GM23338 (cell line): ENCODE measurements around the gene ITGA7. TPM values are rescaled to one million over a fixed set of nuclear protein-coding genes. Genes with fewer than 3 reads are reported as not detected.

ENCODE experiments used
- ATAC-seq: fragments of 200-7000 bp; cut with Tn5 transposase; 3 replicates; pipeline ENCODE4 v1.9.1; 2020
- DNase-seq: peaks from one replicate; pipeline ENCODE4 v3.0.0-alpha.2; 2015; ENCODE audit warnings: low spot score
- H2AFZ ChIP-seq: fragments of 200-600 bp; sonication (generic); 2 replicates; pipeline ENCODE4 v1.8.0; 2016; ENCODE audit warnings: antibody characterized with exemption, mild to moderate bottlenecking, moderate library complexity
- H3F3A ChIP-seq: fragments of 200-600 bp; sonication (generic); replicated peaks from 2 replicates; pipeline ENCODE4 v1.8.0; 2017; ENCODE audit warnings: antibody characterized with exemption, mixed run types, low read depth
- H3K27ac ChIP-seq: fragments of 200-600 bp; sonication (generic); 2 replicates; pipeline ENCODE4 v1.6.1; 2016; ENCODE audit warnings: low read depth
- H3K27me3 ChIP-seq: fragments of 200-600 bp; sonication (generic); 2 replicates; pipeline ENCODE4 v1.8.0; 2016; ENCODE audit warnings: mild to moderate bottlenecking, mixed run types, moderate library complexity; ENCODE audit not compliant: insufficient read depth
- H3K36me3 ChIP-seq: fragments of 200-600 bp; sonication (generic); 2 replicates; pipeline ENCODE4 v1.8.0; 2016; ENCODE audit warnings: mild to moderate bottlenecking; ENCODE audit not compliant: insufficient read depth
- H3K4me1 ChIP-seq: fragments of 200-600 bp; sonication (generic); 2 replicates; pipeline ENCODE4 v1.8.0; 2016; ENCODE audit warnings: mild to moderate bottlenecking, moderate library complexity; ENCODE audit not compliant: insufficient read depth
- H3K4me2 ChIP-seq: fragments of 200-600 bp; sonication (generic); 2 replicates; pipeline ENCODE4 v1.7.1; 2017; ENCODE audit warnings: mixed run types
- H3K4me3 ChIP-seq: fragments of 200-600 bp; sonication (generic); 2 replicates; pipeline ENCODE4 v1.6.1; 2016; ENCODE audit warnings: mixed run types
- H3K79me2 ChIP-seq: fragments of 200-600 bp; sonication (generic); replicated peaks from 2 replicates; pipeline ENCODE4 v1.8.0; 2017; ENCODE audit warnings: mild to moderate bottlenecking; ENCODE audit not compliant: insufficient read depth
- H3K9me2 ChIP-seq: fragments of 200-600 bp; sonication (generic); 2 replicates; pipeline ENCODE4 v1.8.0; 2017; ENCODE audit not compliant: insufficient read depth
- H4K20me1 ChIP-seq: fragments of 200-600 bp; sonication (generic); replicated peaks from 2 replicates; pipeline ENCODE4 v1.8.0; 2017; ENCODE audit warnings: mild to moderate bottlenecking; ENCODE audit not compliant: insufficient read depth
- H3K27ac Mint-ChIP-seq: 2 replicates; pipeline ENCODE4 v1.8.0; 2020; ENCODE audit warnings: inconsistent platforms, mild to moderate bottlenecking, moderate library complexity, mixed read lengths
- H3K27me3 Mint-ChIP-seq: 3 replicates; pipeline ENCODE4 v1.8.0; 2022; ENCODE audit warnings: low read depth, mild to moderate bottlenecking, moderate library complexity, mixed read lengths, inconsistent platforms; ENCODE audit not compliant: insufficient read depth, poor library complexity
- H3K36me3 Mint-ChIP-seq: 3 replicates; pipeline ENCODE4 v1.8.0; 2021; ENCODE audit warnings: low read depth, mild to moderate bottlenecking, inconsistent platforms, moderate library complexity, mixed read lengths
- H3K4me1 Mint-ChIP-seq: 3 replicates; pipeline ENCODE4 v1.8.0; 2020; ENCODE audit warnings: mild to moderate bottlenecking, inconsistent platforms, mixed read lengths
- H3K4me3 Mint-ChIP-seq: 3 replicates; pipeline ENCODE4 v1.8.0; 2021; ENCODE audit warnings: moderate library complexity, mild to moderate bottlenecking, inconsistent platforms, mixed read lengths
- H3K9me3 Mint-ChIP-seq: 3 replicates; pipeline ENCODE4 v1.8.0; 2020; ENCODE audit warnings: moderate library complexity, mild to moderate bottlenecking, inconsistent platforms, mixed read lengths
- CREB1 ChIP-seq: fragments of 250-450 bp; sonication (Bioruptor Pico); IDR thresholded peaks from 2 replicates; pipeline ENCODE4 v1.5.0; 2020; ENCODE audit warnings: low read depth, mild to moderate bottlenecking, moderate library complexity
- EZH2 ChIP-seq: fragments of 200-600 bp; sonication (generic); IDR thresholded peaks from one replicate; pipeline ENCODE4 v1.8.0; 2017; ENCODE audit warnings: antibody characterized with exemption, mild to moderate bottlenecking, low read depth; ENCODE audit not compliant: unreplicated experiment
- EZH2phosphoT487 ChIP-seq: fragments of 200-600 bp; sonication (generic); IDR thresholded peaks from one replicate; pipeline ENCODE4 v1.8.1; 2018; ENCODE audit warnings: antibody characterized with exemption; ENCODE audit not compliant: unreplicated experiment
- JUNB ChIP-seq: IDR thresholded peaks from one replicate; pipeline ENCODE4 v1.6.1; 2016; ENCODE audit warnings: antibody characterized with exemption; ENCODE audit not compliant: unreplicated experiment
- NANOG ChIP-seq: IDR thresholded peaks from 2 replicates; pipeline ENCODE4 v1.6.1; 2016; ENCODE audit warnings: antibody characterized with exemption, borderline replicate concordance
- POLR2AphosphoS5 ChIP-seq: IDR thresholded peaks from 2 replicates; pipeline ENCODE4 v1.6.1; 2016; ENCODE audit warnings: antibody characterized with exemption, low read depth
- STAT1 ChIP-seq: IDR thresholded peaks from one replicate; pipeline ENCODE4 v1.6.1; 2016; ENCODE audit warnings: antibody characterized with exemption; ENCODE audit not compliant: unreplicated experiment
- ZNF114 ChIP-seq: fragments of 250-450 bp; sonication (Bioruptor Pico); IDR thresholded peaks from 2 replicates; pipeline ENCODE4 v1.5.0; 2020; ENCODE audit warnings: mild to moderate bottlenecking, moderate library complexity
- ZNF331 ChIP-seq: fragments of 250-450 bp; sonication (Bioruptor Pico); IDR thresholded peaks from 2 replicates; pipeline ENCODE4 v1.5.0; 2020; ENCODE audit warnings: low read depth, mild to moderate bottlenecking, moderate library complexity
- polyA plus RNA-seq: library from polyadenylated mRNA; unstranded; fragments of >200 nt; fragmentation: Nextera tagmentation; extraction: Ambion mirVana; gene quantifications from 2 replicates; pipeline ENCODE4 v1.2.1, GENCODE V29; 2016
- total RNA-seq: library from RNA; depleted of rRNA; stranded (reverse); fragments of >200 nt; shearing (Covaris generic); gene quantifications from 2 replicates; pipeline ENCODE4 v1.2.3, GENCODE V29; 2014
- TF ChIP-seq, protein P1 (sequence below): IDR thresholded peaks from 2 replicates; pipeline ENCODE4 v1.6.1; 2016; ENCODE audit warnings: antibody characterized with exemption
- TF ChIP-seq, protein P2 (sequence below): fragments of 250-450 bp; sonication (Bioruptor Pico); IDR thresholded peaks from 2 replicates; pipeline ENCODE4 v1.5.0; 2020; ENCODE audit warnings: mild to moderate bottlenecking, moderate library complexity
- TF ChIP-seq, protein P3 (sequence below), 2 experiments: fragments of 200-600 bp in 1 of 2; sonication (generic) in 1 of 2; conservative IDR thresholded peaks; 2 replicates each; pipeline versions ENCODE4 v1.5.1 to v1.6.1; 2016 to 2017; ENCODE audit warnings: antibody characterized with exemption in 2 of 2, low read depth in 2 of 2, mild to moderate bottlenecking in 2 of 2, moderate library complexity in 1 of 2
- TF ChIP-seq, protein P4 (sequence below): IDR thresholded peaks from one replicate; pipeline ENCODE4 v1.6.1; 2018; ENCODE audit warnings: antibody characterized with exemption; ENCODE audit not compliant: unreplicated experiment

ITGA7 gene
- total and polyA plus RNA-seq, 2 experiments from 2014 or later = 20.0 to 49.1 TPM

DNA sequence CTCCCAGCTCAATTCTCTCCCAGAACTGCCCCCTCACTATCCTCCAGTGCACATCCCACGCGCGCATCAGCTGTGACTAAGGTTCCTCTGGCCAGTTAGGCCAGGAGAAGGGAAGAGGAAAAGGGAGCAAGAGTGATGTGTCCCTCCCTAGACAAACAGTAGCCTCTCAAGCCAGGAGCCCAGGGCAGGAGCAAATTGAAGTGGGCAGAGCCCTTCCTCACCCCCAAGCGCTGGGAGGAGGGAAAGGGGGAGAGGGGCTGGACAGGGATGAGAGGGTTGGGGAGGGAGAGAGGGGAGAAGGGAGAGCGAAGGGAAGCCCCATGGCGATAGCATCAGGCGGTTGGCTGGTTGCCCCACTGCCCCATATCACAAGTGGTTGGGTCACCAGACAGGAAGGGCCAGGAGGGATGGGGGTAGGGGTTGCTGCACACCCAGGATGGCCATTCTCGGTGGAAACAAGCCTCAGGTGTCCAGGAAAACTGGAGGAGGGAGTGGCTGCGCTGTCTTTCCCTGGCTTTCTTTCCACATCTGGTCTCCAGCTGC, 20.0 kb upstream of the ITGA7 start:
- H3K4me3 Mint-ChIP-seq = peak overlapping the region; percentile 86
- H3K27me3 Mint-ChIP-seq = peaks cover 14% of the 10 kb centered on the region
- Histone ChIP-seq H3K4me1 (peaks cover 28% of the 10 kb centered on the region), H3K36me3 (peaks cover 8% of the 10 kb centered on the region; the same call in 1 of the 2 replicates), H2AFZ (no peak overlapping the region), H3K27me3 (no peaks in the 10 kb centered on the region), H3K9me2 (no peaks in the 10 kb centered on the region), H4K20me1 (0 out of 2 replicates have a peak, but pooled peaks cover 6% of the 10 kb centered on the region), H3K27ac (no peak overlapping the region), H3F3A (peaks cover 16% of the 10 kb centered on the region; the same call in 1 of the 2 replicates), H3K4me3 (peak overlapping the region; percentile 97), H3K4me2 (peak overlapping the region; percentile 98), H3K79me2 (peaks cover 14% of the 10 kb centered on the region)
- DNase-seq = peak; percentile 30
- peaks cover 39% of the 10 kb centered on the region for H3K4me1 Mint-ChIP-seq
- no peak for TF ChIP-seq EZH2phosphoT487
- TF ChIP-seq, protein P1, sequence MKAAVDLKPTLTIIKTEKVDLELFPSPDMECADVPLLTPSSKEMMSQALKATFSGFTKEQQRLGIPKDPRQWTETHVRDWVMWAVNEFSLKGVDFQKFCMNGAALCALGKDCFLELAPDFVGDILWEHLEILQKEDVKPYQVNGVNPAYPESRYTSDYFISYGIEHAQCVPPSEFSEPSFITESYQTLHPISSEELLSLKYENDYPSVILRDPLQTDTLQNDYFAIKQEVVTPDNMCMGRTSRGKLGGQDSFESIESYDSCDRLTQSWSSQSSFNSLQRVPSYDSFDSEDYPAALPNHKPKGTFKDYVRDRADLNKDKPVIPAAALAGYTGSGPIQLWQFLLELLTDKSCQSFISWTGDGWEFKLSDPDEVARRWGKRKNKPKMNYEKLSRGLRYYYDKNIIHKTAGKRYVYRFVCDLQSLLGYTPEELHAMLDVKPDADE = no peak
- TF ChIP-seq, protein P2, sequence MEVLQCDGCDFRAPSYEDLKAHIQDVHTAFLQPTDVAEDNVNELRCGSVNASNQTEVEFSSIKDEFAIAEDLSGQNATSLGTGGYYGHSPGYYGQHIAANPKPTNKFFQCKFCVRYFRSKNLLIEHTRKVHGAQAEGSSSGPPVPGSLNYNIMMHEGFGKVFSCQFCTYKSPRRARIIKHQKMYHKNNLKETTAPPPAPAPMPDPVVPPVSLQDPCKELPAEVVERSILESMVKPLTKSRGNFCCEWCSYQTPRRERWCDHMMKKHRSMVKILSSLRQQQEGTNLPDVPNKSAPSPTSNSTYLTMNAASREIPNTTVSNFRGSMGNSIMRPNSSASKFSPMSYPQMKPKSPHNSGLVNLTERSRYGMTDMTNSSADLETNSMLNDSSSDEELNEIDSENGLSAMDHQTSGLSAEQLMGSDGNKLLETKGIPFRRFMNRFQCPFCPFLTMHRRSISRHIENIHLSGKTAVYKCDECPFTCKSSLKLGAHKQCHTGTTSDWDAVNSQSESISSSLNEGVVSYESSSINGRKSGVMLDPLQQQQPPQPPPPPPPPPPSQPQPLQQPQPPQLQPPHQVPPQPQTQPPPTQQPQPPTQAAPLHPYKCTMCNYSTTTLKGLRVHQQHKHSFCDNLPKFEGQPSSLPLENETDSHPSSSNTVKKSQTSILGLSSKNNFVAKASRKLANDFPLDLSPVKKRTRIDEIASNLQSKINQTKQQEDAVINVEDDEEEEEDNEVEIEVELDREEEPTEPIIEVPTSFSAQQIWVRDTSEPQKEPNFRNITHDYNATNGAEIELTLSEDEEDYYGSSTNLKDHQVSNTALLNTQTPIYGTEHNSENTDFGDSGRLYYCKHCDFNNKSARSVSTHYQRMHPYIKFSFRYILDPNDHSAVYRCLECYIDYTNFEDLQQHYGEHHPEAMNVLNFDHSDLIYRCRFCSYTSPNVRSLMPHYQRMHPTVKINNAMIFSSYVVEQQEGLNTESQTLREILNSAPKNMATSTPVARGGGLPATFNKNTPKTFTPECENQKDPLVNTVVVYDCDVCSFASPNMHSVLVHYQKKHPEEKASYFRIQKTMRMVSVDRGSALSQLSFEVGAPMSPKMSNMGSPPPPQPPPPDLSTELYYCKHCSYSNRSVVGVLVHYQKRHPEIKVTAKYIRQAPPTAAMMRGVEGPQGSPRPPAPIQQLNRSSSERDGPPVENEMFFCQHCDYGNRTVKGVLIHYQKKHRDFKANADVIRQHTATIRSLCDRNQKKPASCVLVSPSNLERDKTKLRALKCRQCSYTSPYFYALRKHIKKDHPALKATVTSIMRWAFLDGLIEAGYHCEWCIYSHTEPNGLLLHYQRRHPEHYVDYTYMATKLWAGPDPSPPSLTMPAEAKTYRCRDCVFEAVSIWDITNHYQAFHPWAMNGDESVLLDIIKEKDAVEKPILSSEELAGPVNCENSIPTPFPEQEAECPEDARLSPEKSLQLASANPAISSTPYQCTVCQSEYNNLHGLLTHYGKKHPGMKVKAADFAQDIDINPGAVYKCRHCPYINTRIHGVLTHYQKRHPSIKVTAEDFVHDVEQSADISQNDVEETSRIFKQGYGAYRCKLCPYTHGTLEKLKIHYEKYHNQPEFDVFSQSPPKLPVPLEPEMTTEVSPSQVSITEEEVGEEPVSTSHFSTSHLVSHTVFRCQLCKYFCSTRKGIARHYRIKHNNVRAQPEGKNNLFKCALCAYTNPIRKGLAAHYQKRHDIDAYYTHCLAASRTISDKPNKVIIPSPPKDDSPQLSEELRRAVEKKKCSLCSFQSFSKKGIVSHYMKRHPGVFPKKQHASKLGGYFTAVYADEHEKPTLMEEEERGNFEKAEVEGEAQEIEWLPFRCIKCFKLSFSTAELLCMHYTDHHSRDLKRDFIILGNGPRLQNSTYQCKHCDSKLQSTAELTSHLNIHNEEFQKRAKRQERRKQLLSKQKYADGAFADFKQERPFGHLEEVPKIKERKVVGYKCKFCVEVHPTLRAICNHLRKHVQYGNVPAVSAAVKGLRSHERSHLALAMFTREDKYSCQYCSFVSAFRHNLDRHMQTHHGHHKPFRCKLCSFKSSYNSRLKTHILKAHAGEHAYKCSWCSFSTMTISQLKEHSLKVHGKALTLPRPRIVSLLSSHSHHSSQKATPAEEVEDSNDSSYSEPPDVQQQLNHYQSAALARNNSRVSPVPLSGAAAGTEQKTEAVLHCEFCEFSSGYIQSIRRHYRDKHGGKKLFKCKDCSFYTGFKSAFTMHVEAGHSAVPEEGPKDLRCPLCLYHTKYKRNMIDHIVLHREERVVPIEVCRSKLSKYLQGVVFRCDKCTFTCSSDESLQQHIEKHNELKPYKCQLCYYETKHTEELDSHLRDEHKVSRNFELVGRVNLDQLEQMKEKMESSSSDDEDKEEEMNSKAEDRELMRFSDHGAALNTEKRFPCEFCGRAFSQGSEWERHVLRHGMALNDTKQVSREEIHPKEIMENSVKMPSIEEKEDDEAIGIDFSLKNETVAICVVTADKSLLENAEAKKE (CRISPR knock-in tag) = no peak
- TF ChIP-seq POLR2AphosphoS5 = no peak
- TF ChIP-seq STAT1 = no peak
- TF ChIP-seq, protein P3, sequence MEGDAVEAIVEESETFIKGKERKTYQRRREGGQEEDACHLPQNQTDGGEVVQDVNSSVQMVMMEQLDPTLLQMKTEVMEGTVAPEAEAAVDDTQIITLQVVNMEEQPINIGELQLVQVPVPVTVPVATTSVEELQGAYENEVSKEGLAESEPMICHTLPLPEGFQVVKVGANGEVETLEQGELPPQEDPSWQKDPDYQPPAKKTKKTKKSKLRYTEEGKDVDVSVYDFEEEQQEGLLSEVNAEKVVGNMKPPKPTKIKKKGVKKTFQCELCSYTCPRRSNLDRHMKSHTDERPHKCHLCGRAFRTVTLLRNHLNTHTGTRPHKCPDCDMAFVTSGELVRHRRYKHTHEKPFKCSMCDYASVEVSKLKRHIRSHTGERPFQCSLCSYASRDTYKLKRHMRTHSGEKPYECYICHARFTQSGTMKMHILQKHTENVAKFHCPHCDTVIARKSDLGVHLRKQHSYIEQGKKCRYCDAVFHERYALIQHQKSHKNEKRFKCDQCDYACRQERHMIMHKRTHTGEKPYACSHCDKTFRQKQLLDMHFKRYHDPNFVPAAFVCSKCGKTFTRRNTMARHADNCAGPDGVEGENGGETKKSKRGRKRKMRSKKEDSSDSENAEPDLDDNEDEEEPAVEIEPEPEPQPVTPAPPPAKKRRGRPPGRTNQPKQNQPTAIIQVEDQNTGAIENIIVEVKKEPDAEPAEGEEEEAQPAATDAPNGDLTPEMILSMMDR (conservative IDR thresholded peaks at IDR 0.05; ENCODE audit: low read depth in 2 of 2) = no peak
- TF ChIP-seq CREB1 (CRISPR knock-in tag) = no peak
- no peak for TF ChIP-seq EZH2
- TF ChIP-seq ZNF114 (CRISPR knock-in tag) = no peak
- TF ChIP-seq, protein P4, sequence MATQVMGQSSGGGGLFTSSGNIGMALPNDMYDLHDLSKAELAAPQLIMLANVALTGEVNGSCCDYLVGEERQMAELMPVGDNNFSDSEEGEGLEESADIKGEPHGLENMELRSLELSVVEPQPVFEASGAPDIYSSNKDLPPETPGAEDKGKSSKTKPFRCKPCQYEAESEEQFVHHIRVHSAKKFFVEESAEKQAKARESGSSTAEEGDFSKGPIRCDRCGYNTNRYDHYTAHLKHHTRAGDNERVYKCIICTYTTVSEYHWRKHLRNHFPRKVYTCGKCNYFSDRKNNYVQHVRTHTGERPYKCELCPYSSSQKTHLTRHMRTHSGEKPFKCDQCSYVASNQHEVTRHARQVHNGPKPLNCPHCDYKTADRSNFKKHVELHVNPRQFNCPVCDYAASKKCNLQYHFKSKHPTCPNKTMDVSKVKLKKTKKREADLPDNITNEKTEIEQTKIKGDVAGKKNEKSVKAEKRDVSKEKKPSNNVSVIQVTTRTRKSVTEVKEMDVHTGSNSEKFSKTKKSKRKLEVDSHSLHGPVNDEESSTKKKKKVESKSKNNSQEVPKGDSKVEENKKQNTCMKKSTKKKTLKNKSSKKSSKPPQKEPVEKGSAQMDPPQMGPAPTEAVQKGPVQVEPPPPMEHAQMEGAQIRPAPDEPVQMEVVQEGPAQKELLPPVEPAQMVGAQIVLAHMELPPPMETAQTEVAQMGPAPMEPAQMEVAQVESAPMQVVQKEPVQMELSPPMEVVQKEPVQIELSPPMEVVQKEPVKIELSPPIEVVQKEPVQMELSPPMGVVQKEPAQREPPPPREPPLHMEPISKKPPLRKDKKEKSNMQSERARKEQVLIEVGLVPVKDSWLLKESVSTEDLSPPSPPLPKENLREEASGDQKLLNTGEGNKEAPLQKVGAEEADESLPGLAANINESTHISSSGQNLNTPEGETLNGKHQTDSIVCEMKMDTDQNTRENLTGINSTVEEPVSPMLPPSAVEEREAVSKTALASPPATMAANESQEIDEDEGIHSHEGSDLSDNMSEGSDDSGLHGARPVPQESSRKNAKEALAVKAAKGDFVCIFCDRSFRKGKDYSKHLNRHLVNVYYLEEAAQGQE = no peak
- no peak for TF ChIP-seq JUNB
- TF ChIP-seq NANOG = no peak
- no peak for TF ChIP-seq ZNF331 (CRISPR knock-in tag)
- H3K27ac Mint-ChIP-seq = peak overlapping the region; percentile 71; the same call in 1 of the 2 replicates
- no peaks in the 10 kb centered on the region for H3K9me3 Mint-ChIP-seq
- H3K36me3 Mint-ChIP-seq = peaks cover 41% of the 10 kb centered on the region
- no peak; the same call in 2 of the 3 replicates for ATAC-seq
